ENCODE results near the gene CHCHD6.
A peak's percentile ranks its signal among the peaks of the same experiment; 100 is the strongest.

Gene CHCHD6

GRCh38 chr3:126982471-126983175 lies 278.6 kb downstream of the CHCHD6 start, which contains the start of gene PLXNA1:
Gene PLXNA1 (plus strand): TSS chr3:126983115. CDS start chr3:126988594, 5,479 bp downstream.
- peak; percentile 69 for DNase-seq (ENCODE audit: low read depth)

- no peak for DNase-seq (ENCODE audit: low read depth)
Measured at GRCh38 chr3:126983276-126983652, 279.2 kb downstream of the CHCHD6 start.

- DNase-seq (ENCODE audit: low read depth) = no peak
Measured at GRCh38 chr3:126983653-126984390, 279.8 kb downstream of the CHCHD6 start.

GRCh38 chr3:126984391-126985131 lies 280.5 kb downstream of the CHCHD6 start:
- no peak for DNase-seq (ENCODE audit: low read depth)

GRCh38 chr3:126985132-126985985 lies 281.3 kb downstream of the CHCHD6 start:
- no peak for DNase-seq (ENCODE audit: low read depth)

- no peak for DNase-seq (ENCODE audit: low read depth)
Measured at GRCh38 chr3:126986001-126986400, 282.0 kb downstream of the CHCHD6 start.

GRCh38 chr3:126987129-126987528 lies 283.1 kb downstream of the CHCHD6 start:
- no peak for DNase-seq (ENCODE audit: low read depth)

- no peak for DNase-seq (ENCODE audit: low read depth)
Measured at GRCh38 chr3:126987596-126987995, 283.6 kb downstream of the CHCHD6 start.

- DNase-seq (ENCODE audit: low read depth) = no peak
Measured at GRCh38 chr3:126988451-126989021, 284.5 kb downstream of the CHCHD6 start.

GRCh38 chr3:126989316-126990023 lies 285.4 kb downstream of the CHCHD6 start:
- no peak for DNase-seq (ENCODE audit: low read depth)

- no peak for DNase-seq (ENCODE audit: low read depth)
Measured at GRCh38 chr3:126990024-126990700, 286.1 kb downstream of the CHCHD6 start.

GRCh38 chr3:126990890-126991289 lies 286.9 kb downstream of the CHCHD6 start:
- no peak for DNase-seq (ENCODE audit: low read depth)

- no peak for DNase-seq (ENCODE audit: low read depth)
Measured at GRCh38 chr3:126991366-126992200, 287.5 kb downstream of the CHCHD6 start.

- DNase-seq (ENCODE audit: low read depth) = no peak
Measured at GRCh38 chr3:126992216-126992615, 288.2 kb downstream of the CHCHD6 start.

- DNase-seq (ENCODE audit: low read depth) = no peak
Measured at GRCh38 chr3:126992776-126993175, 288.7 kb downstream of the CHCHD6 start.

- DNase-seq (ENCODE audit: low read depth) = no peak
Measured at GRCh38 chr3:126993436-126993835, 289.4 kb downstream of the CHCHD6 start.

- no peak for DNase-seq (ENCODE audit: low read depth)
Measured at GRCh38 chr3:126994661-126995245, 290.7 kb downstream of the CHCHD6 start.

GRCh38 chr3:126995254-126995780 lies 291.3 kb downstream of the CHCHD6 start:
- DNase-seq (ENCODE audit: low read depth) = no peak

Measured in stimulated activated CD8-positive, alpha-beta memory T cell treated with anti-CD3 and anti-CD28 coated beads, Interleukin-15, amount 100 ng/mL, for 1 hour (primary cell).